Stomach (tissue), 9 donors: Measurements from ENCODE around the gene PKP1. TPM values are rescaled to one million over a fixed set of nuclear protein-coding genes. Genes with fewer than 3 reads are reported as not detected.
A peak's percentile ranks its signal among the peaks of the same experiment; 100 is the strongest.

ENCODE experiments used
- DNase-seq, 2 donors: peaks; one replicate each; pipeline versions ENCODE4 v3.0.0 to v3.0.0-alpha.2; 2013 to 2019
- H3K27ac ChIP-seq, 5 donors: fragments of 200-600 bp in 4 of 5; sonication (generic) in 4 of 5; one replicate each; pipeline ENCODE4 v1.5.1; 2013 to 2019; ENCODE audit warnings: mild to moderate bottlenecking in 1 of 5, moderate library complexity in 1 of 5
- H3K27me3 ChIP-seq, 3 donors: fragments of 200-600 bp; sonication (generic); one replicate each; pipeline ENCODE4 v1.5.1; 2017 to 2019; ENCODE audit warnings: mixed run types in 1 of 3
- H3K36me3 ChIP-seq, 4 donors: fragments of 200-600 bp; sonication (generic); 1 replicate in 3 of 4; 2 replicates in 1 of 4; pipeline ENCODE4 v1.5.1; 2016 to 2019
- H3K4me1 ChIP-seq, 4 donors: fragments of 200-600 bp; sonication (generic); one replicate each; pipeline ENCODE4 v1.5.1; 2016 to 2019
- H3K4me3 ChIP-seq, 4 donors: fragments of 200-600 bp; sonication (generic) in 3 of 4; one replicate each; pipeline ENCODE4 v1.5.1; 2016 to 2019; ENCODE audit warnings: mild to moderate bottlenecking in 1 of 4
- H3K9me3 ChIP-seq, 4 donors: fragments of 200-600 bp; sonication (generic); one replicate each; pipeline ENCODE4 v1.5.1; 2016 to 2019
- EP300 ChIP-seq: sonication (generic); formaldehyde crosslinking; IDR thresholded peaks from one replicate; pipeline ENCODE4 v1.6.1; 2017; ENCODE audit warnings: antibody characterized with exemption
- POLR2A ChIP-seq, 4 donors: fragments of 450-650 bp; IDR thresholded peaks; one replicate each; pipeline ENCODE4 v1.6.1; 2016; ENCODE audit warnings: antibody characterized with exemption in 4 of 4, control low read depth in 2 of 4, mild to moderate bottlenecking in 1 of 4, moderate library complexity in 1 of 4
- POLR2AphosphoS5 ChIP-seq, 3 donors: sonication (generic); formaldehyde crosslinking; IDR thresholded peaks; one replicate each; pipeline ENCODE4 v1.6.1; 2016; ENCODE audit warnings: antibody characterized with exemption in 3 of 3
- WGBS, 5 donors: extraction: QIAGEN DNeasy Blood & Tissue Kit in 3 of 5; methylation state at CpG; one replicate each; pipeline versions ENCODE4 v1.1.5 to v1.1.7; 2013 to 2018; 5-methylcytosine and 5-hydroxymethylcytosine counted together
- intact Hi-C: fragments of 100-400 bp; cut with DNase I; formaldehyde crosslinking; loops from one replicate; pipeline ENCODE4 v1.15.1; 2023; ENCODE audit warnings: low total_unique reads
- polyA plus RNA-seq, 3 donors: library from polyadenylated mRNA; stranded (reverse); fragments of 200-250 nt; gene quantifications; one replicate each; pipeline ENCODE4 v1.2.3, GENCODE V29; 2013
- total RNA-seq, 5 donors: library from RNA; depleted of rRNA; stranded (reverse); fragments of >200 nt; gene quantifications; one replicate each; pipeline versions ENCODE4 v1.1.0 to v1.2.3, GENCODE V29; 2014 to 2016
- TF ChIP-seq, protein P1 (sequence below), 7 experiments: fragments of 450-650 bp in 4 of 7; fragments of 200-600 bp in 3 of 7; sonication (generic) in 3 of 7; IDR thresholded peaks; one replicate each; pipeline ENCODE4 v1.5.1; 2016 to 2019; ENCODE audit warnings: antibody characterized with exemption in 7 of 7, control low read depth in 2 of 7, mild to moderate bottlenecking in 1 of 7
- donor health status: healthy with polysubstance abuse.
- donor health status: Bipolar disorder and iron deficiency.
- donor health status: healthy.

The PKP1 gene
- total and polyA plus RNA-seq, 8 donors = under 0.01 to 42.2 (median 0.40) TPM; not detected in 2

DNA sequence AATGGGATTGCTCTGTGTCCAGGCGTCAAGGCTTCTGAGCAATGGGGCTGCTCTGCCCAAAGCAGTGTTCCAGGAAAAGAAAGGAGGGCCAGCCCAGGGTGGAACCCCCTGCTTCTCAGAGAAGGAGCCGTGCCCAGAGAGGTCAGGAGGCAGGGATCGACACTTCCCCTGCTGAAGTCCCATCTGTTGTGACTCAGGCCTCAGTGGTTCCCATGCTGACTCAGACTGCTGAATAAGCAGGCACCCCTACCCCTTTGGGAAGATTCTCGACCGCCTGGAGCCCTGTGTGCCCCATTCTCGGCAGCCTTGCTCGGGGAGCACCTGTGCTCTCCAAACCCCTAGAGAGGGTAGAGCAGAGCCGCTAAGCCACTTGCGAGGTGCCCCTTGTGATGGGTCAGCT lies 23.9 kb downstream of the PKP1 start:
- intact Hi-C loops = no loop called here
- 82 to 88% (median 87%) methylated on average over 9 of the region's 9 CpGs for WGBS, 5 donors

GRCh38 chr1:201307760-201308499 lies 24.6 kb downstream of the PKP1 start:
- 56 to 67% (median 60%) methylated on average over 11 of the region's 11 CpGs for WGBS, 5 donors
- Histone ChIP-seq H3K9me3 (no peaks in the 10 kb centered on the region), H3K27ac (no peak overlapping the region), H3K4me1 (peaks cover 10 to 18% (median 13%) of the 10 kb centered on the region in 4 donors), H3K27me3 (peaks cover 0 to 76% (median 9%) of the 10 kb centered on the region in 3 donors), H3K36me3 (no peaks in the 10 kb centered on the region), H3K4me3 (no peak overlapping the region)
- DNase-seq = peak; percentile 49 to 57
- TF ChIP-seq, protein P1, sequence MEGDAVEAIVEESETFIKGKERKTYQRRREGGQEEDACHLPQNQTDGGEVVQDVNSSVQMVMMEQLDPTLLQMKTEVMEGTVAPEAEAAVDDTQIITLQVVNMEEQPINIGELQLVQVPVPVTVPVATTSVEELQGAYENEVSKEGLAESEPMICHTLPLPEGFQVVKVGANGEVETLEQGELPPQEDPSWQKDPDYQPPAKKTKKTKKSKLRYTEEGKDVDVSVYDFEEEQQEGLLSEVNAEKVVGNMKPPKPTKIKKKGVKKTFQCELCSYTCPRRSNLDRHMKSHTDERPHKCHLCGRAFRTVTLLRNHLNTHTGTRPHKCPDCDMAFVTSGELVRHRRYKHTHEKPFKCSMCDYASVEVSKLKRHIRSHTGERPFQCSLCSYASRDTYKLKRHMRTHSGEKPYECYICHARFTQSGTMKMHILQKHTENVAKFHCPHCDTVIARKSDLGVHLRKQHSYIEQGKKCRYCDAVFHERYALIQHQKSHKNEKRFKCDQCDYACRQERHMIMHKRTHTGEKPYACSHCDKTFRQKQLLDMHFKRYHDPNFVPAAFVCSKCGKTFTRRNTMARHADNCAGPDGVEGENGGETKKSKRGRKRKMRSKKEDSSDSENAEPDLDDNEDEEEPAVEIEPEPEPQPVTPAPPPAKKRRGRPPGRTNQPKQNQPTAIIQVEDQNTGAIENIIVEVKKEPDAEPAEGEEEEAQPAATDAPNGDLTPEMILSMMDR (IDR thresholded peaks at IDR 0.05) = no peak
- no peak for TF ChIP-seq EP300
- TF ChIP-seq POLR2A (IDR thresholded peaks at IDR 0.05) = no peak
- no peak for TF ChIP-seq POLR2AphosphoS5 (IDR thresholded peaks at IDR 0.05)
- intact Hi-C loops = no loop called here

More for the DNA sequence above, 23.9 kb downstream of the PKP1 start:
- TF ChIP-seq POLR2AphosphoS5 (IDR thresholded peaks at IDR 0.05) (no peak), EP300 (no peak), POLR2A (IDR thresholded peaks at IDR 0.05) (no peak)
- TF ChIP-seq, protein P1 (IDR thresholded peaks at IDR 0.05) = no peak
- peaks cover 0 to 77% (median 9%) of the 10 kb centered on the region in 3 donors for H3K27me3 ChIP-seq
- H3K36me3 ChIP-seq = no peaks in the 10 kb centered on the region
- no peaks in the 10 kb centered on the region for H3K9me3 ChIP-seq
- DNase-seq = no peak
- H3K27ac ChIP-seq = no peak overlapping the region
- no peak overlapping the region for H3K4me3 ChIP-seq
- H3K4me1 ChIP-seq = peaks cover 10 to 18% (median 13%) of the 10 kb centered on the region in 4 donors

- H3K9me3 ChIP-seq = no peaks in the 10 kb centered on the region
- no peak overlapping the region for H3K4me3 ChIP-seq
- TF ChIP-seq POLR2AphosphoS5 (IDR thresholded peaks at IDR 0.05) (peak in 1 of 3 donors; percentile 14), POLR2A (IDR thresholded peaks at IDR 0.05) (no peak)
- H3K27me3 ChIP-seq = peaks cover 0 to 70% (median 9%) of the 10 kb centered on the region in 3 donors
- no peak overlapping the region for H3K27ac ChIP-seq
- peaks cover 10 to 18% (median 13%) of the 10 kb centered on the region in 4 donors for H3K4me1 ChIP-seq
- no peaks in the 10 kb centered on the region for H3K36me3 ChIP-seq
- WGBS, 5 donors = 1 to 14% (median 2%) methylated on average over 5 to 9 of the region's 9 CpGs
- peak; percentile 55 to 85 for DNase-seq
- intact Hi-C loops = no loop called here
Measured at GRCh38 chr1:201309416-201309815, 26.1 kb downstream of the PKP1 start.

DNA sequence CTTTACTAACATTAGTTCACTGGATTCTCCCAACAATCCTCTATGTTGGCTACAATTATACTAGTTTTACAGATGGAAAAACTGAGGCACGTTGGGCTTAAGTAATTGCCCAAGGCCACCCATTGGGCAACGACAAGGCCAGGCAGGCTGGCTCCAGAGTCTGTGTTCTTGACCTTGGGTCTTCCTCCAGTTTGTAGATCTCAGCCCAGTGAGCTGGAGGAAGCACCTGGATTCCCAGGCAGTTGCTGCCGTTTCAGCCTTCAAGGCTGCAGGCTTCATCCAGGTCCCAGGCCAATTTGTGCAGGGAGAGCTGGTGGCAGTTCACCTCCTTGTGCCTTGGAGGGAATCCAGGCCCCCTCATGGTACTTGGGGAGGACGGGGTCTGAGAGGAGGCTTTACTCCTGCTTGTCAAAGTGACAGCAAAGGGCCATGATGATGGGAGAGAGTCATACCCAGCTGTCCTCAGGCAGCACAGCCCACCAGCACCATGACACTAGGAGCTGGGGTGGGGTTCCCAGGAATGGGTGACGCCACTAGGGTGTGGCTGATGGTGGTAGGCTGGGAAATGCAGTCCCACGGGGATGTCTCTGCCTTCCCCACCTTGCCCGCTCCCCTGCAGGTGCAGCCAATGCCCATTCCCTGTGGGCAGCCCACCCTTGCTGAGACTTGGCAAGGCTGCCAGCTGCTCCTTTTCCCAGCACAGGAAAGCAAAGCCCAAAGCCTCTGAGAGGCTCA lies 27.1 kb downstream of the PKP1 start:
- intact Hi-C loops = no loop called here
- TF ChIP-seq EP300 = no peak
- Histone ChIP-seq H3K36me3 (no peaks in the 10 kb centered on the region), H3K27me3 (peaks cover 0 to 60% (median 9%) of the 10 kb centered on the region in 3 donors), H3K9me3 (no peaks in the 10 kb centered on the region), H3K4me3 (no peak overlapping the region), H3K4me1 (peaks cover 10 to 18% (median 13%) of the 10 kb centered on the region in 4 donors), H3K27ac (no peak overlapping the region)
- peak in 1 of 2 donors; percentile 12 for DNase-seq
- 62 to 73% (median 69%) methylated on average over 7 of the region's 7 CpGs for WGBS, 5 donors

DNA sequence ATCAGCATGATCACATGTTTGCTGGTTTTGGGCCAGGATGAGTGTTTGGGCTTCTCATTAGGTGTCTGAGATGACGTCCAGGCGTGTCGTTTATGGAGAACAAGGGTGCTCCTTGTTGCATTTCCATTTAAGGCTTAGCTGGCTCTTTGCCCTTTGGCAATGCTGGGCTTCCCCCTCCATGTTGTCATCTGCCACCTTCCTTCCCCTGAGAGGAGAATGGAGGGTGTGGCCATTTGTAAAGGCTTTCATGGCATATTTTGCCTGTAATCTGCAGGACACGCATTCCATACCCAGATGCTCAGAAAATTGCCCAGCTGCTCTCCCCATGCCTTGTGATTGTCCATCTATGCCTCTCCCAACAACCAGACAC lies 27.7 kb downstream of the PKP1 start:
- Histone ChIP-seq H3K4me3 (no peak overlapping the region), H3K9me3 (no peaks in the 10 kb centered on the region), H3K4me1 (peaks cover 10 to 18% (median 13%) of the 10 kb centered on the region in 4 donors), H3K27ac (no peak overlapping the region), H3K27me3 (peaks cover 0 to 54% (median 9%) of the 10 kb centered on the region in 3 donors), H3K36me3 (no peaks in the 10 kb centered on the region)
- TF ChIP-seq, protein P1 (IDR thresholded peaks at IDR 0.05) = no peak
- TF ChIP-seq POLR2AphosphoS5 (IDR thresholded peaks at IDR 0.05) (no peak), POLR2A (IDR thresholded peaks at IDR 0.05) (no peak), EP300 (no peak)
- intact Hi-C loops = no loop called here
- 32 to 62% (median 55%) methylated on average over 4 of the region's 4 CpGs for WGBS, 5 donors
- DNase-seq = peak in 1 of 2 donors; percentile 43
